ENCODE results near the gene IFNAR1.
A peak's percentile ranks its signal among the peaks of the same experiment; 100 is the strongest.
"Not testable (repeated sequence)": the region's sequence is repeated elsewhere in the genome, so short reads cannot be mapped to it uniquely, and the experiment has no call there.

IFNAR1 gene

DNA sequence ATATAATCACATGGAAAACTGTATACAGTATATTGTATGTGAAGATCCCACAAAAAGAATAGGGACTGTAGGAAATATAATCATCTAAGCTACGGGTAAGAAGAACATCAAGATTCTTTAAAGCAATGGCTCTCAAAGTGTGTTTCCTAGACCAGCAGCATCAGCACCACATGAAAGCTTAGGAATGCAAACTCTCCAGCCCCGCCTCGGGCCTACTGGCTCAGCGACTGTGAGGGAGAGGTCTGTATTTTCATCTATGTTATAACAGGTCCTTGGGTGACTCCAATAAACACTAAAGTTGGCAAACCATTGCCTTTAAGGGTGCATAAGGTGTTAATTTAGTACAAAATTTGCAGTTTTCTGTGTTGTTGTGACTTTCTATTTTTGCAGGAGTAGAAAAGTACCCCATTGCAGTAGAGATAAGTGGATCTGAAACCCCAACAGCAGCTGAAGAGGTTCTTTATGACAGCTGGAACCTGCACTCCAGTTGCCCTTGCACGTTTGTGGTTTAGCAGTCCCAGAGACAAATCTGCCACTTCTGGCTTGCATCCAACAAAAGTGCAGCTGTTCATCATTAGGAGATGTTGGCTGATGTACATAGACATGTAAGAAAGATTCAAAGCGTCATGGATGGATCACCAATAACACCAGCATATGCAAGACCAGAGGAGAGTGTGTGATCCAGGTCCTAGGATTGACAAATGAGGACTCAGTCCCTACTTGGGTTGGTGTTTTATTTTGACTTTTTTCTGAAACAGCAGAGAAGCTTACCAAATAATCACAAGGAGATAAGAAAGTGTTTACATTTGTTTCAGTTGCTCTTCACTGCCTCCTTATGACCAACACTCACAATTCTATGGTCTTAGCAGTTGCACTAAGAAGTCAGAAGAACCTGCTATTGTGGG lies 15.9 kb upstream of the IFNAR1 start:
- peak; percentile 75 for DNase-seq

DNA sequence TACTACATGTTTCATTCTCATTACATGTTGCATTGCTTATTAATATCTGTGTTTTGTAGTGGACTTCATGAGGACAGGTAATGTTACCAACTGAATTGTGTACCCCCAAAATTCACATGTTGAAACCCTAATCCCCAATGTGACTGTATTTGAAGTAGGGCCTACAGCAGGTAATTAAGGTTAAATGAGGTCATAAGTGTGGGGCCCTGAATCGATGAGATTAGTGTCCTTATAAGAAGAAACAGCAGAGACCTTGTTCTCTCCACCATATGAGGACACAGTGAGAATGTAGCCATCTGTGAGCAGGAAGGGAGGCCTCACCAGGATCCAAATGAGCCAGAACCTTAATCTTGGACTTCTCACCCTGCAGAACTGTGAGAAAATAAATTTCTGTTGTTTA lies 15.0 kb upstream of the IFNAR1 start:
- no peak for DNase-seq

DNA sequence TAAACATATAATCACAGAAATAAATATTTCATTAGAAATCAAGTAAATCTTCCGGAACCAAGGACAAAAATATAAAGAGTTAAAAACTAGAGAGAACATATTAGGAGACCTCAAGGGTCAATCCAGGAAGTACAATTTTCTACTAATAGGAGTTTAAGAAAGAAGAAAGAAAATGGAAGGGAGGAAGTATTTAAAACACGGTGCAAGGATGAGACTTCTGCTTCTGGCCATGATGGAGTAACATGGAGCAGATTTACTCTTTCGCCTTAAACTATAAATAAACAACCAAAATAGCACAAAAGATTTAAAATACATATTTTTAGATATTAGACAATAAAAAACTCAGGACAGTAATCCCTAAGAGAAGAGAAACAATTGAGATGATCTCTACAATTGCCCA lies 12.6 kb upstream of the IFNAR1 start:
- no peak for DNase-seq

DNA sequence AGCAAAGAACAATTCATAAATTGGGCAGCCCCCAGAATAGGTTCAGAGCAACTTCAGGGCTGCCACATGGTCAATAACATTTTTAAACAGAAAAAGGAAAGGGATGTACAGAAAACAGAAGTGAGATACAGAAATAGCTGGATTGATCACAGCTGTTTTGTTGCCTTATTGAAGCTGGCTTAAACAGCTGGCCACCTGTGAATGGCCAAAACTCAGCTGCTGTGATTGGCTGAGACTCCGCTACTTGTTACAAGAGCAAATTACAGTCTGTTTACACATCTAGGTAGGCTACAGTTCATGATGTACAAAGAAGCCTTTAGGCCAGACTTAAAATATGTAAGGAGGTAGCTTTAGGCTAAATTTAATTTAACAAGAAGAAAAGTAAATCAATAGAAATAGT lies 11.6 kb upstream of the IFNAR1 start:
- DNase-seq = no peak

DNA sequence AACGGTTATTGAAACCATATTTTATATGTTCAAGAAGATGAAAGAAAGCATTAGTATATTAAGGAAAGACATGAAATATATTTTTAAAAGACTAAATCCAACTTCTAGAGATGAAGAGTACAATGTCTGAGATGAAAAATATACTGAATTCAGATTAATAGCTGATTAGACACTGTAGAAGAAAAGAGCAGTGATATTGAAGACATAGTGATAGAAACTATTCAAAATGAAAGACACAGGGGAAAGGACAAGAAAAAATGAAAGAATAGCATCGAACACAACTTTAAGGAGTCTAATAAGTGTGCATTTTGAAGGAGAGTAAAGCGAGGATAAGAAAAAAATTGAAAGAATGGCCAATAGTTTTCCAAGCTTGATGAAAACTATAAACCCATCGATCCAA lies 11.2 kb upstream of the IFNAR1 start:
- no peak for DNase-seq

DNA sequence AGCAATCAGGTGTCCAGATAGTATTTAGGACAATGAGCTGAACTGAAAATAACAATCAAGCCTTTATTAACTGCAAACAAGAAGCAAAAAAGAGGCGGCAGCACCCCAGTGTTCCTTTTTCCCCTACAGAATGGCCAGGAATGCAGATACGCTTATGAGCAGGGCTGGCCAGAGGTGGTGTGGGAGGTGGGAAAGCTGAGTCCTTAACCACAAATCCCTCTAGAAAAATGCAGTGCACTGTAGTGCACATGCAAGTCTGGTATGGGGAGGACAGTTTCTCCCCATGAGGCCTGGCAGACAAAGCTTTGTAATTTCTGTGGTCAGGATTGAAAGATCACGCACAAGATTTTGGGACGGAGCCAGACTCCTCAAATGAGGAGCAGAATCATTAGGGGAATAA lies 10.7 kb upstream of the IFNAR1 start:
- DNase-seq = no peak

DNA sequence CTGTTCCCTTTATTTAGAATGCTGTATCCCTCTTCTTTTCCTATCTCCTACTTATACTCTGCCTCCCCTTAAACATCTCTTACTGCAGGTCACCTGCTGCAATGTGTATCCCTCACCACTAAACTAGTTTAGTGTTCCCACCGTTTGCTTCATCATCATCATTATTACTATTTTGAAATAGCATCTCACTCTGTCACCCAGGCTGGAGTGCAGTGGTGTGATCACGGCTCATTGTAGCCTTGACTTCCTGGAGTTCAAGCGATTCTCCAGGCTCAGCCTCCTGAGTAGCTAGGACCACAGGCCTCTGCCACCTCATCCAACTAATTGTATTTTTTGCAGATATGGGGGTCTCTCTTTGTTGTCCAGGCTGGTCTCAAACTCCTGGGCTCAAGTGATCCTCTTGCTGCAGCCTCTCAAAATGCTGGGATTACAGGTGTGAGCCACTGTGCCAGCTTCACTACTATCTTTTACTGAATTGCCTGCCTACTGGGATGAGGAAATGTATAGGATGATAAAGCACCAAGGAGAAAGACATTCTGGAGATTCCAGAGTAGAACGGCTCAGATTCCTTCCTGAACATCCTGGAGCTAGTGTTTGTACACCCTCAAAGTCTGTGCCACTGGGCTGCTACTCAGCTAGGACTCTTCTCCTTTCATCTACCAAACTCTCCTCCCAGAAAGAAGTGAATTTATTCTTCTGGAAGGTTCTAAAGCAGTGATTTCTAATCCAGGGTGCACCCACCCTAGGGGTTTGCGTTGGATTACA lies 8.6 kb upstream of the IFNAR1 start:
- no peak for DNase-seq

DNA sequence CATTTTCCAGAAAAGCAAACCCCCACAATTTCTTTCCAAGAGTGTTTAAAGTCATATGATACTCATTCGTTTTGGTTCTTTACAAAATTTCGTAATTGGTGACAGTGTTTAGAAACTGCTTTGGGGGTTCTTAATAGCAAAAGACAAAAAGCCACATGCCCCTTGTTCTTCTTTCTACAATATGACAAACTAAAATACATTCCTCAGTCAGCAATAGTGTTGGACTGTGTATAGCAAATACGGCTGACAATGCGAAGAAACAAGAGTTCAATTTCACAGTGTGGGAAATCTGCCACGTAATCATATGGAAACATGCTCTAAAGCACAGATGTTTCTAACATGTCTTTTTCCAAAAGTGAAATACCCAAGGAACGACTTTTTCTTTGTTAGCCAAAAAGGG lies 7.6 kb upstream of the IFNAR1 start:
- DNase-seq = no peak

DNA sequence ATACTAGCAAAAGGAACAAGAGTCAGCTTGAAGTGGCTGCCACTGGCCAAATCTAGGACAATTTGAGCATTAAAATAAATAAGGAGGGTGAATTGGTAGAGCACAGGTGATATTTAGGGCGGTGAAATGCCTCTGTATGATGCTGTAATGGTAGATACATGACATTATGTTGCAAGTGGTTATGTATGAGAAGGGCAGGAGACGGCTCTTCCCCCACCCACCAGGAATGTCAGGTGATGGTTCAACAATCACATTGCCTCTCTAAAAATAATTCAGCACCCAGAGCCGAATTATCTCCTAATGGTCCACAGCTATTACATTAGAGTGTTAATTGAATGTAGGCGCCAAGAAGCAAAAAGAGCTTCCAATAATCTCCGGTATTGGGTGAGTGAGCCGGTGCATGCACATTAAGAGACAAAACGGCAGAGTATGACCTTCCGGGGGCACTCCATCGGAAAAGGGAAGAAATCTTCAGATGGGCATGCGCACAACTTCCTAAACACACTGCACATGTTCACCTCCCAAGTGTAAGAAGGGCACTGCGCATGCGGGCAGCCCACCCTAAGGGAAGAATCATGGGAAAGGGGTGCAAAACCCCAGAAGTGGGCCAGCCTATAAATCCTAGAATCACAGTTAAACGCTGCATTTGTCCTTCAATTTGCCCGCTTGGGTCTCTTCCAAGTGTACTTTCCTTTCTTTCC lies 6.8 kb upstream of the IFNAR1 start:
- no peak for DNase-seq

DNA sequence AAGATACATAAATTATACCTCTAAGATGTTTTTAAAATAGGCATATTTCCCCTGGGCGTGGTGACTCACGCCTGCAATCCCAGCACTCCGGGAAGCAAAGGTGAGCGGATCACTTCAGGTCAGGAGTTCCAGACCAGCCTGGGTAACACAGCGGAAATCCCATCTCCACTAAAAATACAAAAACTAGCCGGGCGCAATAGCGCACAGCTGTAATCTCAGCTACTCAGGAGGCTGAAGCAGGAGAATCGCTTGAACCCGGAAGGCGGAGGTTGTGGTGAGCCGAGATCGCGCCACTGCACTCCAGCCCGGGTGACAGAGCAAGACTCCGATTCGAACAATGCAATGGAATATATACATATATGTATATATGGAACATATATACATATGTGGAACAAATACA lies 3.8 kb upstream of the IFNAR1 start:
- not testable (repeated sequence) for DNase-seq

DNA sequence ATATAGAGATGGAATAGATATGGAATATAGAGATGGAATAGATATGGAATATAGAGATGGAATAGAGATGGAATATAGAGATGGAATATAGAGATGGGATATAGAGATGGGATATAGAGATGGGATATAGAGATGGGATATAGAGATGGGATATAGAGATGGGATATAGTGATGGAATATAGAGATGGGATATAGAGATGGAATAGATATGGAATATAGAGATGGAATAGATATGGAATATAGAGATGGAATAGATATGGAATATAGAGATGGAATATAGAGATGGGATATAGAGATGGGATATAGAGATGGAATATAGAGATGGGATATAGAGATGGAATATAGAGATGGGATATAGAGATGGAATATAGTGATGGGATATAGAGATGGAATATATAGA lies 1.2 kb upstream of the IFNAR1 start:
- DNase-seq = not testable (repeated sequence)

DNA sequence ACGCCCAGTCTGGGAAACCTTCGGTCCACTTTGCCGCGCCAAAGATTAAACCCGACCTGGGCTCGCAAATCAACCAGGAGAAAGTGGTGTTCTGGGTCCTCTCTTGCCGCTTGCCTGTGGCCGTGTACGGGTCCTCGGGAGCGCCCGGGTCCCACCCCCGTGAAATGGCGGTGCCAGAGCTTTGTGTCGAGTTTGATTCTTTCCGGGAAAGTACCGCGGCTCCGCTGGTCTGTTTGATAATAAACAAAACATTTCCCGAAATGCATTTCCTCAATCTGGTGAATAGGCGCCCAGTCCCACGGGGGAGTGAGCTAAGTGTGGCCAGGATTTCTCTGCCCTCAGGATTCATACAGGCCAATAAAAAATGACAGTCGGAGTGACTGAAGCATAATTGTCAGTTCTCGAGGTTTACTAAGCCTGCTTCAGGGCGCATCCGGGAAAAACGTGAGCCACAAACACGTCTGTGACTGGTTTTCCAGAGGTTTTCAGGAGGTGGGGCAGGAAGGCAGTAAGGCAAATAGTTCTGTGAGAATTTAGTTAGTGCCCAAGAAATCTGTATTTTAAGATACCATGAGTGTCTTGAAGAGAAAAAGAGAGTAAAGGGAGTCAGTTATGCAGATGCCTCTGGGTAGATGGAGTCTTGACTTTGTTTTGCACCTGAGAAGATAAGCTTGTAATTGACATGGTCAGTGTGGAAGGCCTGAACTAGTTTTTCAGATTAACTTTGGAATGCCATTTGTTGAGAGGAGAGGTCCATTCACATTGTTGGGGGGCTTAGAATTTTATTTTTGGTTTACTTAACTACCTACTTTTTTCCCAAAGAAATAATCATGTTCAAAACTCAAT lies 675 bp downstream of the IFNAR1 start:
- DNase-seq = peak; percentile 51

DNA sequence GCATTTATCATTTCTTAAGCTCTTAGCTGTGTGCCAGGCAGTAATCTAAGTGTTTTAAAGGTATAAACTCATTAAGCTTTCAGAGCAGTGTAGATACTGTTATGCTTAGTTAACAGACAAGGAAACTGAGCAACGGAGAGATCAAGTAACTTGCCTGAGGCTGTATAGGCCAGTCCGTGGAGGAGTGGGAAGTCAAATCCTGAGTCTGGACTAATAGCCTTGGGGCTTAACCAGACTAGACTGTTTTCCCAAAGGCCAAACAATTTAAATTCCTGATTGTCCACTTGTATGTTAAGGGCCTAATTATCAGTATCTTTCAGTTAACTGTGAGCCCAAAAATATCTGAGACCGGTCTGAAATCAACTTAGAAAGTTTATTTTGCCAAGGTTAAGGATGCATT lies 2.6 kb downstream of the IFNAR1 start:
- no peak for DNase-seq

DNA sequence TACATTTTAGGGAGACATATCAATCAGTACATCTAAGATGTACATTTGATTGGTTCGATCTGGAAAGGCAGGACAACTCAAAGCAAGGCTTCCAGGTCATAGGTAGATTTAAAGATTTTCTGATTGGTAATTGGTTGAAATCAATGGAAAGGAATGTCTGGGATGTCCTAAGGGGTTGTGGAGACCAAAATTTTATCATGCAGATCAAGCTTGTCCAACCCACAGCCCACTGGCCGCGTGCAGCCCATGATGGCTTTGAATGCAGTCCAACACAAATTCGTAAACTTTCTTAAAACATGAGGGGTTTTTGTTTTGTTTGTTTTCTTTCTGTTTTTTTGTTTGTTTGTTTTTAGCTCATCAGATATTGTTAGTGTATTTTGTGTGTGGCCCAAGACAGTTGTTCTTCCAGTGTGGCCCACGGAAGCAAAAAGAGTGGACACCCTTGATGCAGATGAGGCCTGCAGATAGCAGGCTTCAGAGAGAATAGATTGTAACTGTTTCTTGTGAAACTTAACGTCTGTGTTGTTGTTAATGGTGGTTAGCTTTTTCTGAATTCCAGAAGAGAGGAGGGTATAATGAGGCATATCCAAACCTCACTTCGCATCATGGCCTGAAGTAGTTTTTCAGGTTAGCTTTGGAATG lies 3.1 kb downstream of the IFNAR1 start:
- DNase-seq = no peak

DNA sequence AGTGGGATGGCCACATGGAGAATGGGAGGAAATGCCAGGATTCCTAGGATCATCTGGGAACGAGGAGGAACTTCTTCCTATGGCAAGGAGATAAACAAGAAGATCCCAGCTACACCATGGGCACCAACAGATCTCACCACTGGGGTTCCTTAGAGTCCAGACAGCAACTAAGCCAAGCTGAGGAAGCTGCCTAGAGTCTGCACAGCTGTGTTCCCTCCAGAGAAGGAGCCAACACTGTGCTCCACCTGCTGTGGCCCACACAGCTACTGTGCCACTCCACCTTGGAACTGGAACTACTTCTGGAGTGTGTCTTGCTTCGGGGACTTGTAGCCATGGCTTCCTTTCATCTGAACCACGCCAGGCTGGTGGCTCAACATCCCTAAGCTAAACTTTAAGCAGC lies 6.0 kb downstream of the IFNAR1 start:
- no peak for DNase-seq

DNA sequence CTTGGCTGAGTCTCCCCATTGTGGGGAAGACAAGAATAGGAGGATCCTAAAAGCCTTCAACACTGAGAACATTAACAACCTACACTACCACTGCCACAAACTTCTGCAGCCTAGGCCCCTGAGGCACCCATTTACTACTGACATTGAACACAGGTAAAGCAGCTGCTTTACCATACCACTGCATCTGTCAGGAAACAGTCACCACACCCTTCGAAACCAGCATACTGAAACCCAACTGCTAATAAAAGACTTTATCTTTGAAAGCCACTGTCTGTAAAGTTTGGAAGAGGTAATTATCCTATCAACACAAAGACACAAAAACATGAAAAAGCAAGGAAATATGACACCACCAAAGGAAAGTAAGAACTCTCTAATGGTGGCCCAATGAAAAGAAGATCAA lies 7.4 kb downstream of the IFNAR1 start:
- no peak for DNase-seq

DNA sequence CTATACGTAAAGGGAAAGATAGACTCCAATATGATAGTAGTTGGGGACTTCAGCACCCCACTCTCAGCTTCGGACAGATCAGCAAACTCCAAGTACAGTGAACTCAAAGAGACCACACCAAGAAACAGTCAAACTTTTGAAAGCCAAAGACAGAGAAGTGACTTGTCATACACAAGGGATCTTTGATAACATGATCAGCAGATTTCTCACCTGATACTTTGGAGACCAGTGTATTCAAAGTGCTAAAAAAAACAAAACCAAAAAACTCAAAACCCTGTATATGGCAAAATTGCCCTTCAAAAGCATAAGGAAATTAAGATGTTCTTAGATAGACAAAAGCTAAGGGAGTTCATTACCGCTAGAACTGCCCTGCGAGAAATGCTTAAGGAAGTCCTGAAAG lies 9.4 kb downstream of the IFNAR1 start:
- DNase-seq = no peak

DNA sequence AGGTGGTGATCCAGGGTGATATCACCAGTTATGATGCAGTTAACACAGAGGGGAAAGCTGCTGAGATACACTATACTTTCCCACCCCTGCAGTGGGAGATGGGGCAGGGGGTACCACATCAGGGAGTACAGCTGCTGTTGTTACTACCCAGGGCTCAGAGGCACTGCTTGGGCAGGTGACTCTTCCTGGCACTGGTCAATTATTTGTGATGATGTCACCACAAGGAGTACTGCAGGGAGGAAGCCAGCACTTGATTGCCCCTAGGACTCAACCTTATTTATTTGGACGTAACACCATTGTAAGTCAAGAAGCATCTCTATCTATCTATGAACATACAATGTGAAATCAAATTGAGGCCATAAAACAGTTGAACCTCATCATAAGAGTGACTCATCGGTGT lies 10.1 kb downstream of the IFNAR1 start:
- no peak for DNase-seq

DNA sequence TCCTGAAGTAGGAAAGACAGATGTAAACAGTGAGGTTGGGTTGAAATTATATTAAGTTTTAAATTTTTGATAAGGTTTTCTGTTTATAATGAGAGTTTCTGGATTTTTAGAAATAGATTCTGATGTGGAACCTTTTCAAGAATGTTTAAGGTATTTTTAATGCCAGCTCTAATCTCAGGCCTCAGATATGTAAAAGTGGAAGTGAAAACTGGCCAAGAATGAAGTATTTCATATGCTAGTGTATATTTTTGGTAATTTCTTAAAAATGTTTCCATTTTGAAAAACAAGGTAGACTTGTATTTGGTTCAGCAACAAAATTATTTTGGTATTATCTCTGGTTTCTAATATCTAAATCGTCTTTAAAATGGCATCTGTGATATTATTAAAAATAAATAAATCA lies 14.4 kb downstream of the IFNAR1 start:
- no peak for DNase-seq

DNA sequence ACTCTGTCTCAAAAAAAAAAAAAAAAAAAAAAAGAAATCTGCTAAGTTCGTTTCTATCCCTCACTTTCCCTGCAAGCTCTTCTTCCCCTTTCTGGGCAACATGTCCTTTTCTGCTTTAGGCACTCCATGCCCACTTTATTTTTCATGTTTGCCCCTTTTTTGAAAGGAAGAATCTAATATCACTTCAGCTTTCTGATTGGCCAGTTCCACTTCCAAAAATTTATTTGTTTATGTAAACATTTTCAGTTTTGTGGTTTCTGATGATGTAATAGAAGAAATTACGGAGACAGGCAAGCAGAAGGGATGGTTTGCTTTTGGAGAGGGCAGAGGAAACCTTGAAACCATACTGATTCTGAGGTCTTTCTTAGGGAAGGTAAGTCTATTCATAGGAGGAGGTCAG lies 15.1 kb downstream of the IFNAR1 start:
- DNase-seq = no peak

DNA sequence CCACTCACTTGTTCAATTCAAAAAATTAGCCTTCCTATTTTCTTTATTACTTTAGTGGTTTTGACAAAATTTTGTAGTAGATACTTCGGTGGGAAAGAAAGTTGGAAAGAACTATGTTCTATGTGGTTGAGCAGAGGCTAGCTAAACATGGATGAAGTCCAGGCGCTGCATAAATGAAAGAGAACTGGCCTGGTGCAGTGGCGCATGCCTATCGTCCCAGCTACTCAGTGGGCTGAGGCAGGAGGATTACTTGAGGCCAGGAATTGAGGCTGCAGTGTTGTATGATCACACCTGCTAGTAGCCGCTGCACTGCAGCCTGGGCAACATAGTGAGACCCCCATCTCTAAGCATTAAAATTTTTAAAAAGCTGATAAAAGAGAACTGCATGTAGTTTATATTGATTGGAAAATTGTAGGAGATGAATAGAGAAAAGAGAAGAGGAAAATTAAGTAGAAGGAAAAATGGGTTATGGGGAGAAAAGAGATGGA lies 21.0 kb downstream of the IFNAR1 start:
- no peak for DNase-seq

DNA sequence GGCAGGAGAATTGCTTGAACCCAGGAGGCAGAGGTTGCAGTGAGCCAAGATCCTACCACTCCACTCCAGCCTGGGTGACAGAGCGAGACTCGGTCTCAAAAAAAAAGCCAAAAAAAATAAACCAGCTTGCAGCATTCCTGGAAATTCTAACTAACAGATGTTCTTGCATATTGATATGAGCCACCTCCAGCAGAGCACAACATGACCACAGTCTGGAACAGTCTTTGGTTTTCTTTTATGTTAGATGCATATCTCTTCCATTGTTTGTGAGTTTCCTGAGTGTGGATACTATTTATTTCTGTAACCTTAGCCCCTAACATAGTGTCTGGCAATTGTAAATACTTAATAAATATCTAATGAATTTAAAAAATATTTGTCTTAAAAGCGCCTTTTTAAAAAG lies 23.9 kb downstream of the IFNAR1 start:
- no peak for DNase-seq

Measured in COR-L47 (cell line).